Fibroblast of mammary gland (primary cell): ENCODE measurements around the gene PRIMA1.

ENCODE experiments used
- DNase-seq: peaks from one replicate; pipeline ENCODE4 v3.0.0-alpha.2; 2010; ENCODE audit warnings: low read depth
- H3K4me3 ChIP-seq: 2 replicates; pipeline ENCODE4 v1.5.1; 2011; ENCODE audit warnings: low read depth, mild to moderate bottlenecking, low read length, moderate library complexity; ENCODE audit not compliant: control insufficient read depth
- TF ChIP-seq, protein P1 (sequence below): conservative IDR thresholded peaks from 2 replicates; pipeline ENCODE4 v1.5.1; 2011; ENCODE audit warnings: low read depth, low read length, inconsistent platforms; ENCODE audit not compliant: control insufficient read depth, insufficient read depth

Gene PRIMA1

GRCh38 chr14:93804654-93805053 is 16.4 kb upstream of the PRIMA1 start:
- DNase-seq = no peak
- TF ChIP-seq, protein P1, sequence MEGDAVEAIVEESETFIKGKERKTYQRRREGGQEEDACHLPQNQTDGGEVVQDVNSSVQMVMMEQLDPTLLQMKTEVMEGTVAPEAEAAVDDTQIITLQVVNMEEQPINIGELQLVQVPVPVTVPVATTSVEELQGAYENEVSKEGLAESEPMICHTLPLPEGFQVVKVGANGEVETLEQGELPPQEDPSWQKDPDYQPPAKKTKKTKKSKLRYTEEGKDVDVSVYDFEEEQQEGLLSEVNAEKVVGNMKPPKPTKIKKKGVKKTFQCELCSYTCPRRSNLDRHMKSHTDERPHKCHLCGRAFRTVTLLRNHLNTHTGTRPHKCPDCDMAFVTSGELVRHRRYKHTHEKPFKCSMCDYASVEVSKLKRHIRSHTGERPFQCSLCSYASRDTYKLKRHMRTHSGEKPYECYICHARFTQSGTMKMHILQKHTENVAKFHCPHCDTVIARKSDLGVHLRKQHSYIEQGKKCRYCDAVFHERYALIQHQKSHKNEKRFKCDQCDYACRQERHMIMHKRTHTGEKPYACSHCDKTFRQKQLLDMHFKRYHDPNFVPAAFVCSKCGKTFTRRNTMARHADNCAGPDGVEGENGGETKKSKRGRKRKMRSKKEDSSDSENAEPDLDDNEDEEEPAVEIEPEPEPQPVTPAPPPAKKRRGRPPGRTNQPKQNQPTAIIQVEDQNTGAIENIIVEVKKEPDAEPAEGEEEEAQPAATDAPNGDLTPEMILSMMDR = no peak
- no peak overlapping the region for H3K4me3 ChIP-seq

- no peak for DNase-seq
- TF ChIP-seq, protein P1 = no peak
- H3K4me3 ChIP-seq = no peak overlapping the region
Observed at GRCh38 chr14:93803408-93804318, 15.4 kb upstream of the PRIMA1 start.

DNA sequence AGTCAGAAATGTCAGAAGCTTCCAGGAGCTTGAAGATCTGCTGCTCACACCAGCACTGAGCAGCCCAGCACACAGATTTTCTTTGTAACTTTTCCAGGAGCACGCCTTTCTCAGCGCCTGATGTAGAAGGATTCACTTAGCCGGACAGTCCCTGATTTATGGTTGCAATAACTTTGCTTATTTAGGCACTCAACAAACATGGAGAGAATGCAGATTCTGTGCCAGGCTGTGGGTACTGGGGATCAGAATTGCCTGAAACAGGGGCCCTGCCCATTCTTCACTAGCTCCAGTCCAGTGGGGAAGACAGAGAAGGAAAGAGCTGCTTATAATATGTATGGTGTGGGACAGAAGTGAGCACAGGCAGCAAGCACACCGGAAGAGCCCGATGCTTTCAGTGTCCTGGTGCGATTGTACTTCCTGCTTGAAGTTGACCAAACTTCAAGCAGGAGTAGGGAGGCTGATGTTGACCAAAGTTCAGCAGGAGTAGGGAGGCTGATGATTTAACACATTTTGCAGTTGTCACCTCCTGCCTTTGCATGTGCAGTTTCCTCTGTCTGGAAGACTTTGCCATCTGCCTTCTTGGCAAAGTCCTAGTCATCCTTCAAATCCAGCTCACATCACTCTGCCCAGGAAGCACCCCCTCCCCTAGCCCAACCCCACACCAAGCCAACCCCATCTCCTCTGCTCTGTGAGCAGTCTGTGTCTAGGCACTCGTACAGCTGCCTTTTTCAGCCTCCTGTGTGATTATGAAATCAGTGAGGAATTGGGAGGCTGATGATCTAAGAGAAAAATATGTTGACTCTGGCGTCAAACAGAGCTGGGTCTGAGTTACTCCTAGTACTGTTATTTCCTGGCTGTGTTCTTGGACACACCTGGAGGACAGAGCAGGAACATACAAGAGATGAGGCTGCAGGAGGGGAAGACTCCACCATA is 12.0 kb upstream of the PRIMA1 start:
- peak; percentile 6 for DNase-seq
- TF ChIP-seq, protein P1 = no peak
- H3K4me3 ChIP-seq = no peak overlapping the region

- TF ChIP-seq, protein P1 = no peak
- DNase-seq = no peak
- no peak overlapping the region for H3K4me3 ChIP-seq
Observed at GRCh38 chr14:93799617-93799988, 11.3 kb upstream of the PRIMA1 start.

DNA sequence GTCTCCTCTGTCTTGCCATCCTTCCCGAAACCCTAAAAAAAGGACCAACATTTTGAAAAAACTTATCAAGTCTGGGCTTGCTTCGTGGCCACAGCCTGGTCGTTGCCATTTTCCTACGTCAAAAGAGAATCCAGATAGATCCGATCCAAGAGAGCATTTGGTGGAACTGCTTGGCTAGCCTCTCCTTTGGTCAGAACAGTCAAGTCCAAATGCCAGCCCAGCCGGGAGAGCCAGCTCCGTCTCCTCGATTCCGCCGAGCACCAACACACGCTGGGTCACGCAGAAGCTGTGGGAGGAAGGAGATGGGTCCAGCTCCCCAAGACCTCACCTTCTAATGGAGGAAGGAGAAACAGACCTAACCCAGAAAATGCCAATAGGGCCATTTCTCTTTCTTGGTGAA is 9.3 kb upstream of the PRIMA1 start:
- no peak overlapping the region for H3K4me3 ChIP-seq
- TF ChIP-seq, protein P1 = no peak
- no peak for DNase-seq

DNA sequence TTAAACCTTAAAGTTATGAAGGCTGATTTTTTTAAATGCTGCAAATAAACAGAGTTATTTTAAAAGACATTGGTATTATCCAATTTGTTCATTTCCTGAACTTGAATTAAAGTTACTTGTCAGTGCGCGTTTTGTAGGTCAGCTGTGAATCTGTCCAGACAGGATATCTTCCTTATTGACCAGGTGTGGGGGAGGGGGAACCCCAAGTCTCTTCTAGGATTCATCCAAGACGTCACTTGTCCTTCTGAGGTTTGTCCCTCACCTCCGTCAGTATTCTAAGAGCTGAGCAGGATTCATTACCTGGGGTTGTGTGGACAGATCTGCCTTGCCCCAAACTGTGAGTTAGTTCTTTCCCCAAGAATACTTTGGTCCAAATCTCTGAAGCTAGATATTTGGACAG is 8.8 kb upstream of the PRIMA1 start:
- no peak overlapping the region for H3K4me3 ChIP-seq
- TF ChIP-seq, protein P1 = no peak
- DNase-seq = no peak
